OCI-LY7 (cell line): ENCODE data around the gene CD248.
"Not testable (repeated sequence)": the region's sequence is repeated elsewhere in the genome, so short reads cannot be mapped to it uniquely, and the experiment has no call there.

ENCODE experiments used
- CTCF ChIP-seq: fragments of 200-600 bp; sonication (generic); conservative IDR thresholded peaks from 2 replicates; pipeline ENCODE4 v1.5.1; 2014; ENCODE audit warnings: mild to moderate bottlenecking, antibody characterized with exemption, low read length, moderate library complexity, mixed read lengths
- EZH2phosphoT487 ChIP-seq: fragments of 200-600 bp; sonication (generic); IDR thresholded peaks from 2 replicates; pipeline ENCODE4 v1.6.1; 2018; ENCODE audit warnings: low read depth, borderline replicate concordance, mild to moderate bottlenecking, mixed run types, antibody characterized with exemption, low read length, moderate library complexity, mixed read lengths

GRCh38 chr11:66277064-66277463 lies 39.8 kb downstream of the CD248 start:
- not testable (repeated sequence) for TF ChIP-seq CTCF, EZH2phosphoT487
